ENCODE results near the gene UHRF1. TPM values are rescaled to one million over a fixed set of nuclear protein-coding genes. Genes with fewer than 3 reads are reported as not detected.

UHRF1 gene
- total and polyA plus RNA-seq, 2 of the 13 experiments (the other 11 are each of a cell fraction or from before 2014, with no cell fraction given) = 6.8 to 78.4 TPM

GRCh38 chr19:5002143-5002542 lies 92.8 kb downstream of the UHRF1 start (continued):
- TF ChIP-seq ZNF674 (CRISPR knock-in tag; IDR thresholded peaks at IDR 0.05; ENCODE audit: low read depth) (no peak), MXD4 (CRISPR knock-in tag; IDR thresholded peaks at IDR 0.05) (no peak), MEF2D (CRISPR knock-in tag; IDR thresholded peaks at IDR 0.05) (0 out of 2 replicates have a peak, but pooled peaks have one; percentile 41), NCOR1 (IDR thresholded peaks at IDR 0.05; ENCODE audit: borderline replicate concordance, low read length) (no peak), HNF4A (CRISPR knock-in tag; IDR thresholded peaks at IDR 0.05) (peak; percentile 53), ZIK1 (CRISPR knock-in tag; IDR thresholded peaks at IDR 0.05; ENCODE audit: borderline replicate concordance, low read depth) (no peak), HNRNPUL1 (IDR thresholded peaks at IDR 0.05; ENCODE audit: low read depth, low read length) (no peak), FOXP4 (CRISPR knock-in tag; IDR thresholded peaks at IDR 0.05) (peak; percentile 58), FOXK1 (CRISPR knock-in tag; IDR thresholded peaks at IDR 0.05; ENCODE audit: borderline replicate concordance, low read depth) (0 out of 2 replicates have a peak, but pooled peaks have one; percentile 40), ZSCAN25 (CRISPR knock-in tag; IDR thresholded peaks at IDR 0.05) (no peak), IRF9 (CRISPR knock-in tag; IDR thresholded peaks at IDR 0.05; ENCODE audit: borderline replicate concordance) (no peak), ATRX (CRISPR knock-in tag; IDR thresholded peaks at IDR 0.05; ENCODE audit: borderline replicate concordance) (no peak), ZNF704 (CRISPR knock-in tag; IDR thresholded peaks at IDR 0.05; ENCODE audit: borderline replicate concordance) (no peak), ZNF362 (CRISPR knock-in tag; IDR thresholded peaks at IDR 0.05; ENCODE audit: borderline replicate concordance) (peak; percentile 84), KAT8 (CRISPR knock-in tag; IDR thresholded peaks at IDR 0.05) (peak; percentile 34; the same call in 1 of the 2 replicates), MIER2 (CRISPR knock-in tag; IDR thresholded peaks at IDR 0.05) (no peak), SETDB1 (CRISPR knock-in tag; IDR thresholded peaks at IDR 0.05; ENCODE audit: borderline replicate concordance) (no peak), ZFP41 (CRISPR knock-in tag; IDR thresholded peaks at IDR 0.05; ENCODE audit: borderline replicate concordance) (no peak), TFE3 (CRISPR knock-in tag; IDR thresholded peaks at IDR 0.05) (0 out of 2 replicates have a peak, but pooled peaks have one; percentile 32), NFE2L2 (IDR thresholded peaks at IDR 0.05; ENCODE audit: low read length) (no peak), ZNF101 (CRISPR knock-in tag; IDR thresholded peaks at IDR 0.05; ENCODE audit: borderline replicate concordance, low read depth) (no peak), ZNF580 (CRISPR knock-in tag; IDR thresholded peaks at IDR 0.05; ENCODE audit: borderline replicate concordance, low read depth) (no peak), SUZ12 (IDR thresholded peaks at IDR 0.05; ENCODE audit: low read depth, low read length) (no peak), FOXO1 (CRISPR knock-in tag; IDR thresholded peaks at IDR 0.05) (peak; percentile 74; the same call in 1 of the 2 replicates)
